Activated CD4-positive, alpha-beta T cell treated with anti-CD3 and anti-CD28 coated beads, Interleukin-2, amount 10 ng/mL, durations not matched to agents 7 days and 5 days (primary cell): Measurements from ENCODE around the gene MRPS31. TPM values are rescaled to one million over a fixed set of nuclear protein-coding genes. Genes with fewer than 3 reads are reported as not detected.
"Not testable (repeated sequence)": the region's sequence is repeated elsewhere in the genome, so short reads cannot be mapped to it uniquely, and the experiment has no call there.

Source experiments
- CTCF ChIA-PET: fragments of 350-600 bp; sonication (Branson Sonifier 250); formaldehyde crosslinking; loops from one replicate; lab custom pipeline; 2021; ENCODE audit warnings: antibody characterized with exemption; lab: Charles Lee
- POLR2A ChIA-PET: fragments of 350-600 bp; sonication (Branson Sonifier 250); formaldehyde crosslinking; loops from one replicate; lab custom pipeline; 2021; ENCODE audit warnings: antibody characterized with exemption; lab: Charles Lee
- DNase-seq: peaks from one replicate; pipeline ENCODE4 v3.0.0-alpha.2; 2020
- H3K27ac Mint-ChIP-seq: one replicate; pipeline ENCODE4 v1.8.0; 2021; ENCODE audit warnings: mild to moderate bottlenecking, moderate library complexity, mixed read lengths
- H3K27me3 Mint-ChIP-seq: one replicate; pipeline ENCODE4 v1.8.0; 2021; ENCODE audit warnings: mixed read lengths
- H3K36me3 Mint-ChIP-seq: one replicate; pipeline ENCODE4 v1.8.0; 2021; ENCODE audit warnings: low read depth, mixed read lengths
- H3K4me1 Mint-ChIP-seq: one replicate; pipeline ENCODE4 v1.8.0; 2021; ENCODE audit warnings: mixed read lengths
- H3K4me3 Mint-ChIP-seq: one replicate; pipeline ENCODE4 v1.8.0; 2021; ENCODE audit warnings: mild to moderate bottlenecking, moderate library complexity, mixed read lengths
- H3K9me3 Mint-ChIP-seq: one replicate; pipeline ENCODE4 v1.8.0; 2021; ENCODE audit warnings: mixed read lengths
- total RNA-seq, 2 experiments: library from RNA; stranded (reverse); gene quantifications; one replicate each; pipeline ENCODE4 v1.2.3, GENCODE V29; 2021

MRPS31 gene
- total RNA-seq, 2 experiments from 2014 or later: 32.3 to 36.2 TPM

- CTCF ChIA-PET: no interaction called here
- Mint-ChIP-seq H3K9me3 (no peaks in the 10 kb centered on the region), H3K27me3 (no peaks in the 10 kb centered on the region), H3K4me3 (peak overlapping the region; percentile 51), H3K36me3 (peaks cover 1% of the 10 kb centered on the region), H3K27ac (peak overlapping the region; percentile 61), H3K4me1 (peaks cover 51% of the 10 kb centered on the region)
- DNase-seq: no peak
- POLR2A ChIA-PET: no interaction called here
Observed at GRCh38 chr13:40772765-40773473, 1.9 kb upstream of the MRPS31 start.

- Mint-ChIP-seq H3K4me3 (peak overlapping the region; percentile 98), H3K27ac (peak overlapping the region; percentile 96), H3K9me3 (no peaks in the 10 kb centered on the region), H3K4me1 (peaks cover 34% of the 10 kb centered on the region), H3K36me3 (peaks cover 4% of the 10 kb centered on the region), H3K27me3 (no peaks in the 10 kb centered on the region)
- DNase-seq: no peak
- CTCF ChIA-PET: interaction anchor here (0.5 to 0.7 kb wide), 2 partner anchors 12 to 238 kb away, joined by 3 read pairs; no protein-coding TSS in a partner anchor
- POLR2A ChIA-PET: no interaction called here
Observed at GRCh38 chr13:40770609-40770933, 419 bp downstream of the MRPS31 start.

GRCh38 chr13:40769970-40770369 lies 1.0 kb downstream of the MRPS31 start:
- POLR2A ChIA-PET: interaction anchor here (0.6 kb wide), 1 partner anchor 68 kb away, joined by 4 read pairs; no protein-coding TSS in a partner anchor
- CTCF ChIA-PET: interaction anchor here (1.1 kb wide), 1 partner anchor 11 kb away, joined by 3 read pairs; no protein-coding TSS in a partner anchor
- Mint-ChIP-seq H3K4me1 (peaks cover 35% of the 10 kb centered on the region), H3K36me3 (peaks cover 4% of the 10 kb centered on the region), H3K4me3 (peak overlapping the region; percentile 98), H3K9me3 (no peaks in the 10 kb centered on the region), H3K27ac (peak overlapping the region; percentile 96), H3K27me3 (no peaks in the 10 kb centered on the region)
- no peak for DNase-seq

GRCh38 chr13:40765602-40766001 lies 5.4 kb downstream of the MRPS31 start:
- no peak for DNase-seq
- Mint-ChIP-seq H3K4me3 (no peak overlapping the region), H3K4me1 (peaks cover 45% of the 10 kb centered on the region), H3K27me3 (no peaks in the 10 kb centered on the region), H3K36me3 (peaks cover 10% of the 10 kb centered on the region), H3K27ac (no peak overlapping the region), H3K9me3 (no peaks in the 10 kb centered on the region)
- ChIA-PET POLR2A (no interaction called here), CTCF (interaction anchor here (0.8 to 2.5 kb wide), 2 partner anchors 12 to 130 kb away, joined by 6 to 9 read pairs; no protein-coding TSS in a partner anchor)

GRCh38 chr13:40764587-40765403 lies 6.2 kb downstream of the MRPS31 start:
- H3K27ac Mint-ChIP-seq: no peak overlapping the region
- no peaks in the 10 kb centered on the region for H3K9me3 Mint-ChIP-seq
- H3K27me3 Mint-ChIP-seq: no peaks in the 10 kb centered on the region
- H3K4me1 Mint-ChIP-seq: peaks cover 40% of the 10 kb centered on the region
- no peak overlapping the region for H3K4me3 Mint-ChIP-seq
- ChIA-PET POLR2A (no interaction called here), CTCF (interaction anchor here (2.5 kb wide), 1 partner anchor 13 kb away, joined by 9 read pairs; no protein-coding TSS in a partner anchor)
- H3K36me3 Mint-ChIP-seq: peaks cover 15% of the 10 kb centered on the region
- no peak for DNase-seq

GRCh38 chr13:40762849-40763248 lies 8.1 kb downstream of the MRPS31 start:
- POLR2A ChIA-PET: no interaction called here
- Mint-ChIP-seq H3K9me3 (no peaks in the 10 kb centered on the region), H3K4me1 (peaks cover 35% of the 10 kb centered on the region), H3K27ac (no peak overlapping the region), H3K36me3 (peaks cover 25% of the 10 kb centered on the region), H3K4me3 (no peak overlapping the region), H3K27me3 (no peaks in the 10 kb centered on the region)
- CTCF ChIA-PET: no interaction called here
- no peak for DNase-seq

GRCh38 chr13:40758811-40759210 lies 12.2 kb downstream of the MRPS31 start:
- Mint-ChIP-seq H3K36me3 (peaks cover 33% of the 10 kb centered on the region), H3K27ac (no peak overlapping the region), H3K27me3 (no peaks in the 10 kb centered on the region), H3K4me1 (peaks cover 18% of the 10 kb centered on the region), H3K4me3 (no peak overlapping the region), H3K9me3 (no peaks in the 10 kb centered on the region)
- DNase-seq: no peak
- ChIA-PET POLR2A (no interaction called here), CTCF (no interaction called here)

- ChIA-PET POLR2A (no interaction called here), CTCF (no interaction called here)
- Mint-ChIP-seq H3K9me3 (no peaks in the 10 kb centered on the region), H3K4me1 (peaks cover 4% of the 10 kb centered on the region), H3K27ac (no peak overlapping the region), H3K36me3 (peaks cover 44% of the 10 kb centered on the region), H3K4me3 (no peak overlapping the region), H3K27me3 (no peaks in the 10 kb centered on the region)
- DNase-seq: no peak
Observed at GRCh38 chr13:40756042-40756441, 14.9 kb downstream of the MRPS31 start.

- Mint-ChIP-seq H3K4me1 (peaks cover 4% of the 10 kb centered on the region), H3K36me3 (peaks cover 43% of the 10 kb centered on the region), H3K27me3 (no peaks in the 10 kb centered on the region), H3K9me3 (no peaks in the 10 kb centered on the region), H3K27ac (no peak overlapping the region), H3K4me3 (no peak overlapping the region)
- ChIA-PET POLR2A (no interaction called here), CTCF (no interaction called here)
- DNase-seq: no peak
Observed at GRCh38 chr13:40755082-40755700, 15.8 kb downstream of the MRPS31 start.

GRCh38 chr13:40749327-40749726 lies 21.7 kb downstream of the MRPS31 start:
- ChIA-PET POLR2A (no interaction called here), CTCF (no interaction called here)
- H3K36me3 Mint-ChIP-seq: peaks cover 31% of the 10 kb centered on the region
- no peaks in the 10 kb centered on the region for H3K9me3 Mint-ChIP-seq
- H3K27ac Mint-ChIP-seq: no peak overlapping the region
- H3K4me1 Mint-ChIP-seq: peaks cover 3% of the 10 kb centered on the region
- no peak for DNase-seq
- H3K4me3 Mint-ChIP-seq: no peak overlapping the region
- H3K27me3 Mint-ChIP-seq: no peaks in the 10 kb centered on the region

- H3K4me3 Mint-ChIP-seq, DNase-seq, H3K27me3 Mint-ChIP-seq, H3K27ac Mint-ChIP-seq, POLR2A ChIA-PET, CTCF ChIA-PET, H3K9me3 Mint-ChIP-seq: not testable (repeated sequence)
- peaks cover 20% of the 10 kb centered on the region for H3K4me1 Mint-ChIP-seq
- H3K36me3 Mint-ChIP-seq: peaks cover 36% of the 10 kb centered on the region
Observed at GRCh38 chr13:40735232-40735548, 35.8 kb downstream of the MRPS31 start.

- peaks cover 20% of the 10 kb centered on the region for H3K4me1 Mint-ChIP-seq
- CTCF ChIA-PET, DNase-seq, H3K9me3 Mint-ChIP-seq, H3K27me3 Mint-ChIP-seq, H3K4me3 Mint-ChIP-seq, POLR2A ChIA-PET: not testable (repeated sequence)
- peak overlapping the region; percentile 78 for H3K27ac Mint-ChIP-seq
- H3K36me3 Mint-ChIP-seq: peaks cover 38% of the 10 kb centered on the region
Observed at GRCh38 chr13:40734536-40735231, 36.3 kb downstream of the MRPS31 start.
